NCI-H748 treated with DMSO at 0.1 percent for 48 hours (cell line): ENCODE results near the gene ZIC3.
"Not testable (repeated sequence)": the region's sequence is repeated elsewhere in the genome, so short reads cannot be mapped to it uniquely, and the experiment has no call there.

Experiments
- DNase-seq: peaks from one replicate; lab custom pipeline; 2025; lab: John Stamatoyannopoulos, UW

Gene ZIC3

GRCh38 chrX:137565921-137566745 lies at the start of gene ZIC3:
TSS of gene ZIC3 (plus strand) at chrX:137566127. CDS start at chrX:137566692, 565 bp downstream.
- peak; percentile 51 for DNase-seq

- no peak for DNase-seq
These were observed 46.5 kb upstream of the ZIC3 start for GRCh38 chrX:137519459-137519858.

- no peak for DNase-seq
These were observed 19.9 kb upstream of the ZIC3 start for GRCh38 chrX:137545711-137546651.

- DNase-seq, result no peak
These were observed 18.6 kb upstream of the ZIC3 start for GRCh38 chrX:137547291-137547690.

GRCh38 chrX:137548261-137548660 lies 17.7 kb upstream of the ZIC3 start:
- DNase-seq, result no peak

- no peak for DNase-seq
These were observed 16.9 kb upstream of the ZIC3 start for GRCh38 chrX:137549073-137549472.

GRCh38 chrX:137549851-137550664 lies 15.9 kb upstream of the ZIC3 start:
- DNase-seq, result no peak

- DNase-seq, result no peak
These were observed 15.2 kb upstream of the ZIC3 start for GRCh38 chrX:137550665-137551261.

- DNase-seq, result not testable (repeated sequence)
These were observed 13.8 kb upstream of the ZIC3 start for GRCh38 chrX:137552098-137552497.

GRCh38 chrX:137562096-137562495 lies 3.8 kb upstream of the ZIC3 start:
- no peak for DNase-seq

- DNase-seq, result no peak
These were observed 2.0 kb upstream of the ZIC3 start for GRCh38 chrX:137563681-137564651.

- DNase-seq, result peak; percentile 25
These were observed 516 bp upstream of the ZIC3 start for GRCh38 chrX:137565318-137565904.

GRCh38 chrX:137566746-137567679 lies 1.1 kb downstream of the ZIC3 start:
- no peak for DNase-seq

GRCh38 chrX:137567682-137568232 lies 1.8 kb downstream of the ZIC3 start:
- DNase-seq, result no peak

- peak; percentile 51 for DNase-seq
These were observed 3.0 kb downstream of the ZIC3 start for GRCh38 chrX:137568741-137569469.

GRCh38 chrX:137569470-137569891 lies 3.6 kb downstream of the ZIC3 start:
- DNase-seq, result no peak

- no peak for DNase-seq
These were observed 7.6 kb downstream of the ZIC3 start for GRCh38 chrX:137573324-137574101.
